HepG2 (cell line): ENCODE results near the gene BUB1. TPM values are rescaled to one million over a fixed set of nuclear protein-coding genes. Genes with fewer than 3 reads are reported as not detected.

Experiments
- ELF4 ChIP-seq: sonication (generic); formaldehyde crosslinking; IDR thresholded peaks from 2 replicates; pipeline ENCODE4 v1.5.0; 2020; ENCODE audit warnings: missing genetic modification reagents, mild to moderate bottlenecking, moderate library complexity, borderline replicate concordance
- GFI1 ChIP-seq: sonication (generic); formaldehyde crosslinking; IDR thresholded peaks from 2 replicates; pipeline ENCODE4 v1.5.0; 2020; ENCODE audit warnings: missing genetic modification reagents, mild to moderate bottlenecking, borderline replicate concordance
- GLI4 ChIP-seq: sonication (generic); formaldehyde crosslinking; IDR thresholded peaks from 2 replicates; pipeline ENCODE4 v1.5.1; 2020; ENCODE audit warnings: missing genetic modification reagents, mild to moderate bottlenecking, moderate library complexity, borderline replicate concordance
- HMGA1 ChIP-seq: sonication (generic); formaldehyde crosslinking; conservative IDR thresholded peaks from 2 replicates; pipeline ENCODE4 v1.4.0; 2020; ENCODE audit warnings: missing genetic modification reagents
- HOXD1 ChIP-seq: sonication (generic); formaldehyde crosslinking; IDR thresholded peaks from 2 replicates; pipeline ENCODE4 v1.5.0; 2020; ENCODE audit warnings: missing genetic modification reagents
- MIER3 ChIP-seq: IDR thresholded peaks from 2 replicates; pipeline ENCODE4 v1.6.1; 2016; ENCODE audit warnings: missing compliant biosample characterization, borderline replicate concordance
- NFE2L1 ChIP-seq: sonication (generic); formaldehyde crosslinking; IDR thresholded peaks from 2 replicates; pipeline ENCODE4 v1.4.0; 2020; ENCODE audit warnings: missing genetic modification reagents, mild to moderate bottlenecking, borderline replicate concordance
- SAFB2 ChIP-seq: sonication (generic); formaldehyde crosslinking; IDR thresholded peaks from 2 replicates; pipeline ENCODE4 v1.5.1; 2020; ENCODE audit warnings: missing genetic modification reagents, low read depth, mild to moderate bottlenecking, borderline replicate concordance
- SATB2 ChIP-seq: sonication (generic); formaldehyde crosslinking; IDR thresholded peaks from 2 replicates; pipeline ENCODE4 v1.5.0; 2020; ENCODE audit warnings: missing genetic modification reagents
- SRSF1 ChIP-seq: fragments of 200-400 bp; formaldehyde crosslinking; optimal IDR thresholded peaks from 2 replicates; pipeline ENCODE3; 2017; ENCODE audit warnings: mild to moderate bottlenecking, low read depth, low read length, moderate library complexity
- ZBTB20 ChIP-seq: sonication (generic); formaldehyde crosslinking; IDR thresholded peaks from 2 replicates; pipeline ENCODE4 v1.8.1; 2023; ENCODE audit warnings: missing genetic modification reagents, low read depth, mild to moderate bottlenecking, borderline replicate concordance
- ZFP91 ChIP-seq: sonication (generic); formaldehyde crosslinking; IDR thresholded peaks from 2 replicates; pipeline ENCODE4 v1.9.0; 2022; ENCODE audit warnings: missing genetic modification reagents, mild to moderate bottlenecking, borderline replicate concordance
- ZNF253 ChIP-seq: sonication (generic); formaldehyde crosslinking; IDR thresholded peaks from 2 replicates; pipeline ENCODE4 v1.8.0; 2022; ENCODE audit warnings: mild to moderate bottlenecking, missing genetic modification reagents, borderline replicate concordance
- ZNF709 ChIP-seq: sonication (generic); formaldehyde crosslinking; IDR thresholded peaks from 2 replicates; pipeline ENCODE4 v1.5.0; 2020; ENCODE audit warnings: mild to moderate bottlenecking, missing genetic modification reagents
- polyA plus RNA-seq, 8 experiments: library from polyadenylated mRNA; depleted of rRNA in 3 of 8; stranded (reverse) in 7 of 8; unstranded in 1 of 8; fragments of >200 nt; fragmentation: Illumina TruSeq in 4 of 8; extraction: Trizol in 4 of 8; gene quantifications; 2 replicates each; pipeline versions ENCODE4 v1.2.1 to v1.2.3, GENCODE V29; 2011 to 2016; ENCODE audit warnings: low read depth in 4 of 8, missing spikeins in 1 of 8, mixed read lengths in 1 of 8; ENCODE audit not compliant: insufficient read depth in 1 of 8
- total RNA-seq, 5 experiments: library from RNA; depleted of rRNA; stranded (reverse); fragments of >200 nt; fragmentation: Illumina TruSeq; extraction: Trizol; gene quantifications; 2 replicates each; pipeline ENCODE4 v1.2.3, GENCODE V29; 2016; ENCODE audit warnings: low read depth in 1 of 5
- TF ChIP-seq, protein P1 (sequence below): IDR thresholded peaks from 2 replicates; pipeline ENCODE4 v1.6.1; 2016; ENCODE audit warnings: missing compliant biosample characterization, missing genetic modification reagents, borderline replicate concordance
- TF ChIP-seq, protein P2 (sequence below): sonication (generic); formaldehyde crosslinking; IDR thresholded peaks from 2 replicates; pipeline ENCODE4 v1.4.0; 2020; ENCODE audit warnings: mild to moderate bottlenecking, low read depth, missing genetic modification reagents
- TF ChIP-seq, protein P3 (sequence below): sonication (generic); formaldehyde crosslinking; IDR thresholded peaks from 2 replicates; pipeline ENCODE4 v1.8.0; 2023; ENCODE audit warnings: mild to moderate bottlenecking, missing genetic modification reagents
- TF ChIP-seq, protein P4 (sequence below): sonication (generic); formaldehyde crosslinking; IDR thresholded peaks from 2 replicates; pipeline ENCODE4 v1.8.0; 2022; ENCODE audit warnings: mild to moderate bottlenecking, missing genetic modification reagents; ENCODE audit not compliant: insufficient replicate concordance
- TF ChIP-seq, protein P5 (sequence below): sonication (generic); formaldehyde crosslinking; IDR thresholded peaks from 2 replicates; pipeline ENCODE4 v1.4.0; 2020; ENCODE audit warnings: missing genetic modification reagents

The BUB1 gene
- total and polyA plus RNA-seq, 2 of the 13 experiments (the other 11 are each of a cell fraction or from before 2014, with no cell fraction given), result 27.8 to 52.6 TPM

- TF ChIP-seq, protein P1, sequence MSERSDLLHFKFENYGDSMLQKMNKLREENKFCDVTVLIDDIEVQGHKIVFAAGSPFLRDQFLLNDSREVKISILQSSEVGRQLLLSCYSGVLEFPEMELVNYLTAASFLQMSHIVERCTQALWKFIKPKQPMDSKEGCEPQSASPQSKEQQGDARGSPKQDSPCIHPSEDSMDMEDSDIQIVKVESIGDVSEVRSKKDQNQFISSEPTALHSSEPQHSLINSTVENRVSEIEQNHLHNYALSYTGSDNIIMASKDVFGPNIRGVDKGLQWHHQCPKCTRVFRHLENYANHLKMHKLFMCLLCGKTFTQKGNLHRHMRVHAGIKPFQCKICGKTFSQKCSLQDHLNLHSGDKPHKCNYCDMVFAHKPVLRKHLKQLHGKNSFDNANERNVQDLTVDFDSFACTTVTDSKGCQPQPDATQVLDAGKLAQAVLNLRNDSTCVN (CRISPR knock-in tag), result no peak
- TF ChIP-seq NFE2L1 (CRISPR knock-in tag), result no peak
- no peak for TF ChIP-seq HMGA1
- peak; percentile 87; the same call in 1 of the 2 replicates for TF ChIP-seq ZFP91 (CRISPR knock-in tag)
- TF ChIP-seq SAFB2 (CRISPR knock-in tag), result no peak
- TF ChIP-seq, protein P2, sequence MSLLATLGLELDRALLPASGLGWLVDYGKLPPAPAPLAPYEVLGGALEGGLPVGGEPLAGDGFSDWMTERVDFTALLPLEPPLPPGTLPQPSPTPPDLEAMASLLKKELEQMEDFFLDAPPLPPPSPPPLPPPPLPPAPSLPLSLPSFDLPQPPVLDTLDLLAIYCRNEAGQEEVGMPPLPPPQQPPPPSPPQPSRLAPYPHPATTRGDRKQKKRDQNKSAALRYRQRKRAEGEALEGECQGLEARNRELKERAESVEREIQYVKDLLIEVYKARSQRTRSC (CRISPR knock-in tag), result no peak
- TF ChIP-seq, protein P3, sequence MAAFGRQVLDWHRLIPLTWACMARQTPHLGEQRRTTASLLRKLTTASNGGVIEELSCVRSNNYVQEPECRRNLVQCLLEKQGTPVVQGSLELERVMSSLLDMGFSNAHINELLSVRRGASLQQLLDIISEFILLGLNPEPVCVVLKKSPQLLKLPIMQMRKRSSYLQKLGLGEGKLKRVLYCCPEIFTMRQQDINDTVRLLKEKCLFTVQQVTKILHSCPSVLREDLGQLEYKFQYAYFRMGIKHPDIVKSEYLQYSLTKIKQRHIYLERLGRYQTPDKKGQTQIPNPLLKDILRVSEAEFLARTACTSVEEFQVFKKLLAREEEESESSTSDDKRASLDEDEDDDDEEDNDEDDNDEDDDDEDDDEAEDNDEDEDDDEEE (CRISPR knock-in tag), result no peak
- TF ChIP-seq, protein P4, sequence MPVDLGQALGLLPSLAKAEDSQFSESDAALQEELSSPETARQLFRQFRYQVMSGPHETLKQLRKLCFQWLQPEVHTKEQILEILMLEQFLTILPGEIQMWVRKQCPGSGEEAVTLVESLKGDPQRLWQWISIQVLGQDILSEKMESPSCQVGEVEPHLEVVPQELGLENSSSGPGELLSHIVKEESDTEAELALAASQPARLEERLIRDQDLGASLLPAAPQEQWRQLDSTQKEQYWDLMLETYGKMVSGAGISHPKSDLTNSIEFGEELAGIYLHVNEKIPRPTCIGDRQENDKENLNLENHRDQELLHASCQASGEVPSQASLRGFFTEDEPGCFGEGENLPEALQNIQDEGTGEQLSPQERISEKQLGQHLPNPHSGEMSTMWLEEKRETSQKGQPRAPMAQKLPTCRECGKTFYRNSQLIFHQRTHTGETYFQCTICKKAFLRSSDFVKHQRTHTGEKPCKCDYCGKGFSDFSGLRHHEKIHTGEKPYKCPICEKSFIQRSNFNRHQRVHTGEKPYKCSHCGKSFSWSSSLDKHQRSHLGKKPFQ, result no peak
- no peak for TF ChIP-seq ELF4 (CRISPR knock-in tag)
- 0 out of 2 replicates have a peak, but pooled peaks have one; percentile 26 for TF ChIP-seq HOXD1 (CRISPR knock-in tag)
- 0 out of 2 replicates have a peak, but pooled peaks have one; percentile 20 for TF ChIP-seq SATB2 (CRISPR knock-in tag)
- TF ChIP-seq ZNF253 (CRISPR knock-in tag), result no peak
- TF ChIP-seq, protein P5, sequence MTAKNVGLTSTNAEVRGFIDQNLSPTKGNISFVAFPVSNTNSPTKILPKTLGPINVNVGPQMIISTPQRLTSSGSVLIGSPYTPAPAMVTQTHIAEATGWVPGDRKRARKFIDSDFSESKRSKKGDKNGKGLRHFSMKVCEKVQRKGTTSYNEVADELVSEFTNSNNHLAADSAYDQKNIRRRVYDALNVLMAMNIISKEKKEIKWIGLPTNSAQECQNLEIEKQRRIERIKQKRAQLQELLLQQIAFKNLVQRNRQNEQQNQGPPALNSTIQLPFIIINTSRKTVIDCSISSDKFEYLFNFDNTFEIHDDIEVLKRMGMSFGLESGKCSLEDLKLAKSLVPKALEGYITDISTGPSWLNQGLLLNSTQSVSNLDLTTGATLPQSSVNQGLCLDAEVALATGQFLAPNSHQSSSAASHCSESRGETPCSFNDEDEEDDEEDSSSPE, result peak; percentile 99
- 0 out of 2 replicates have a peak, but pooled peaks have one; percentile 42 for TF ChIP-seq MIER3 (CRISPR knock-in tag)
- 0 out of 2 replicates have a peak, but pooled peaks have one; percentile 70 for TF ChIP-seq GLI4 (CRISPR knock-in tag)
- no peak for TF ChIP-seq ZNF709 (CRISPR knock-in tag)
- peak; percentile 46; the same call in 1 of the 2 replicates for TF ChIP-seq ZBTB20 (CRISPR knock-in tag)
- peak; percentile 40; the same call in 1 of the 2 replicates for TF ChIP-seq GFI1 (CRISPR knock-in tag)
- TF ChIP-seq SRSF1, result no peak
Measured at GRCh38 chr2:110677530-110678456, at the start of gene BUB1 (continued).
